ENCODE data around the gene ASIC4.

ASIC4 gene, protein sequence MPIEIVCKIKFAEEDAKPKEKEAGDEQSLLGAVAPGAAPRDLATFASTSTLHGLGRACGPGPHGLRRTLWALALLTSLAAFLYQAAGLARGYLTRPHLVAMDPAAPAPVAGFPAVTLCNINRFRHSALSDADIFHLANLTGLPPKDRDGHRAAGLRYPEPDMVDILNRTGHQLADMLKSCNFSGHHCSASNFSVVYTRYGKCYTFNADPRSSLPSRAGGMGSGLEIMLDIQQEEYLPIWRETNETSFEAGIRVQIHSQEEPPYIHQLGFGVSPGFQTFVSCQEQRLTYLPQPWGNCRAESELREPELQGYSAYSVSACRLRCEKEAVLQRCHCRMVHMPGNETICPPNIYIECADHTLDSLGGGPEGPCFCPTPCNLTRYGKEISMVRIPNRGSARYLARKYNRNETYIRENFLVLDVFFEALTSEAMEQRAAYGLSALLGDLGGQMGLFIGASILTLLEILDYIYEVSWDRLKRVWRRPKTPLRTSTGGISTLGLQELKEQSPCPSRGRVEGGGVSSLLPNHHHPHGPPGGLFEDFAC

GRCh38 chr2:219514196-219514761 lies at the start of gene ASIC4:
TSS of gene ASIC4 (plus strand) at chr2:219514482. CDS start at chr2:219514725, 243 bp downstream.
- peak; percentile 86 for DNase-seq

DNA sequence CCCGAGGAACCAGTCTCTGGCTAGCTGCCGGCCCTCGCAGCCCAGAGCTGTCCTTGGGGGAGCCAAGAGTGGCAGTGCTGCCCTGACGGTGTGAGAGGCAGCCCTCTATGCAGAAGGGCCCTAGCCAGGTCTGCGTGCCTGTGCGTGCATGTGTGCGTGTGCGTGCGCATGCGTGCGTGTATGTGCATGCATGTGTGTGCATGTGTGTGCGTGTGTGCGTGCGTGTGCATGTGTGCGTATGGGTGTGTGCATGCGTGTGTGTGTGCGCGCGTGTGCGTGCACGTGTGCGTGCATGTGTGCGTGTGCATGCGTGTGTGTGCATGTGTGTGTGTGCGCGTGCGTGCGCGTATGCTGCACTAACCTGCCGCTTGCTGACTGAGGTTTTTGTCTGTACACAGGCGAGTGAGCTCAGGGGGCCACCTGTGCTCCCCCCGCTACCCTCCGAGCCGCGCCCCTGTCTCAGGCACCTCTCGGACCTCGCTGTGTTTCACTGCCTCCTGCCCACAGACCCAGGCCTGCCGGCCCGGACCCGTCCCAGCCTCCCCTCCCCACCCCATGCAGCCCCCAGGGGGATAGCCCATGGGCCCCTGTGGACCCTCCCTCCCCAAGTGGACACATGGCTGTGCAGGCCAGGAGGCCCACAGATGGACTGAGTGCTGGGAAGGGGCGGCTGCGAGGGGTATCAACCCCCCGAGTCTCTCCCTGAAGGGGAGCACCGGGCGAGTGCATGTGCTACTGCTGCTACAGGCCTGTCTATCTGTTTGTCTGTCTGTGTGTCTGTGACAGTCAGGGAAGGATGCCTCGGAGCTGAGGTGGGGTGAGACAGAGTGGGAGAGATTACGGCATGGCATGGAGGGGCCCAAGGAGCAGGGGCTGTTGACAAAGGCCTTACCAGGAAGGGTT lies 48.4 kb upstream of the ASIC4 start:
- no peak for DNase-seq

DNA sequence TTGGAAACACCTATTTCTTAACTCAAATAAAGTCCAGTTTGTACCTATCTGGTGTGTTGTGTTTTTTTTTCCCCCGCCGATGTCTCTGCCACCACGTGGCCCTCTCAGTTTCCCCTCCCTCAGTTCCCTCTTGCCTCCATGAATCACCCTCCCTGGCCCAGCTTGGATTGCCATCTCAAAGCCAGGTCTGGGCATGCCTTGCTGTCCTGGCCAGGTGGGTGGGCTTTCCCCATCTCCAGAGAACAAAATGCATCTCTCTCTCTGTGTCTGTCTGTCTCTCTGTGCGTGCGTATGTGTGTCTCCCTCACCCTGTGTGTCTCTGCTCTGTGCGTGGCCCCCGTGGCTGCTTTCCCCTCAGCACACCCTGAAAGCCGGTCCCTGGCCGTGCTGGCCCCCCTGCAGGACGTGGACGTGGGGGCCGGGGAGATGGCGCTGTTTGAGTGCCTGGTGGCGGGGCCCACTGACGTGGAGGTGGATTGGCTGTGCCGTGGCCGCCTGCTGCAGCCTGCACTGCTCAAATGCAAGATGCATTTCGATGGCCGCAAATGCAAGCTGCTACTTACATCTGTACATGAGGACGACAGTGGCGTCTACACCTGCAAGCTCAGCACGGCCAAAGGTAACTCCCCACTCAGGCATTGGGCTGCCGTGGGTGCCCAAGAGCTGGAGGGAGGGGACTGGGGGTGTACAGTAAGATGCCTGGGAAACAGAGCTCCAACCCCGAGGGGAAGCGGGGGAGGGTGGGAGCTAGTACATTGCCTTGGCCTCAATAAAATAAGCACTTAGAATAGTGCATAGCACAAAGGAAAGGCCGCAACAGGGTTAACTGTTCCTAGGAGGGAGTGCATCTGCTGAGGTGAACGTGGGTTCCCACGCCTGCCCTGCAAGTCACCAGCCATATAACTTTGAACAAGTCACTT lies 47.2 kb upstream of the ASIC4 start:
- no peak for DNase-seq

DNA sequence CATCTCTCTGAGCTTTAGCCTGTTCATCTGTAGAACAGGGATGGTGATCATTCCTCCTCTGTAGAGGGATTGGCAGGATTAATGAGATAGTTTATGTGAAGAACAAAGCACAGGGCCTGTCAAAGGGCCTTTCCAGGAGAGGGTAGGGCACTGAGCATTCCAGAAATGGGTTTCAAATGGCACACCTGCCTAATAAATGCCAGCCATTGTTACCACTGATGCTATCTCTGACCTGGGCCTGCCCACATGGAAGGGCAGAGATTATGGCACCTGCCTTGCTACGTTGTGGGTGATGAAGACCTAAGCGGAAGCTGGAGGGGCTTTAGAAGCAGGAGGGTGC lies 46.6 kb upstream of the ASIC4 start:
- DNase-seq: no peak

DNA sequence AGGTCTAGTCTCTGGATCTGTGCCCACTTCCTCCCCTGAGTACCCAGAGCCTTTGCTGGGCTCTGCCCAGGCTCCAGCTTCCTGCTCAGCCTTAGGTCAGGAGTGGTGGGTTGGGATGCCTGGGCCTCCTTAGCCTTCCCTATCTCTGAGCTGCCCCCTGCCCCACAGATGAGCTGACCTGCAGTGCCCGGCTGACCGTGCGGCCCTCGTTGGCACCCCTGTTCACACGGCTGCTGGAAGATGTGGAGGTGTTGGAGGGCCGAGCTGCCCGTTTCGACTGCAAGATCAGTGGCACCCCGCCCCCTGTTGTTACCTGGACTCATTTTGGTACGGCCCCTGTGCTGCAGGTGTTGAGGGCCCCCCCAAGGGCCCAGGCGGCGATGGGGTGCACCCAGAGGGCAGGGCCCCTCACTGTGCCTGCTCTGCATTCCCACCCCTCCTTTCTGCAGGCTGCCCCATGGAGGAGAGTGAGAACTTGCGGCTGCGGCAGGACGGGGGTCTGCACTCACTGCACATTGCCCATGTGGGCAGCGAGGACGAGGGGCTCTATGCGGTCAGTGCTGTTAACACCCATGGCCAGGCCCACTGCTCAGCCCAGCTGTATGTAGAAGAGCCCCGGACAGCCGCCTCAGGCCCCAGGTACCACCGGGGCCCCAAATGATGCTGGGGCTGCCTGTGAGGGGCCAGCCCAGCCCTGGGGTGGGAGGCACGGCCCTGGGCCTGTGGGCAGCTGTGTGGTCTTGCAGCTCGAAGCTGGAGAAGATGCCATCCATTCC lies 45.7 kb upstream of the ASIC4 start:
- no peak for DNase-seq

DNA sequence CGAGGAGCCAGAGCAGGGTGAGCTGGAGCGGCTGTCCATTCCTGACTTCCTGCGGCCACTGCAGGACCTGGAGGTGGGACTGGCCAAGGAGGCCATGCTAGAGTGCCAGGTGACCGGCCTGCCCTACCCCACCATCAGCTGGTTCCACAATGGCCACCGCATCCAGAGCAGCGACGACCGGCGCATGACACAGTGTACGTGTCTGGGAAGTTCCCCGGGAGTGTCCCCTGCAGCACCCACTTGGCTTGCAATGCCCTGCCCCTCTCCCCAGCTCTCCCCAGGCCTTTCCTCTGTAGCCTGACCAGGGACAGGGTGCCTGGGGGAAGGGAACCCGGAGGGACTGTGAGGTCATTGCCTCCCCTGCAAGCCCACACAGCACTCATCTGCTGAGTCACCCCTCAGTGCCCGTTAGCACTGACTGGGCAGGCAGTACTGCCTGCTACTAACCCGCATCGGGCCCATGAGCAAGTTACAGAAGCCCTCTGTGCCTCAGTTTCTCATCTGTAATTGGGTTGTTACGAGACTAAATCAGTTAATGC lies 45.0 kb upstream of the ASIC4 start:
- DNase-seq: no peak

DNA sequence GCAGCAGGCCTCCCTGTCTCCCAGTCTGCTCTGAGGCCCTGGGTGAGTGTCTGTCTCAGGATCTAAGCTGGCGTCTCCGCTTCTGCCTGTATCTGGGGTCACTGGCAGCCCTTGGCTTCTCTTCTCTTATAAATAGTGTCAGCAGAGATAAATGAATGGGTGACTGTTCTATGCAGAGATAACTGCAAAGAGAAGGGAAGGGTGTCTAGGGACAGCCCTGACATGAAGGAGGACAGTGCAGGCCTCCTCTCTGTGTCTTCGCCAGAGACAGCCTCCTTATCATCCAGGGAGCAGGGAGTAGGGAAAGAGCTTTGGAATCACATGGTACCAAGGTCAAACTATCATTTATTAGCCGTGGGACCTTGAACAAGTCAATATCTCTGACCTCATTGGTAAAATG lies 43.9 kb upstream of the ASIC4 start:
- DNase-seq: no peak

GRCh38 chr2:219471476-219472371 lies 42.6 kb upstream of the ASIC4 start:
- no peak for DNase-seq

DNA sequence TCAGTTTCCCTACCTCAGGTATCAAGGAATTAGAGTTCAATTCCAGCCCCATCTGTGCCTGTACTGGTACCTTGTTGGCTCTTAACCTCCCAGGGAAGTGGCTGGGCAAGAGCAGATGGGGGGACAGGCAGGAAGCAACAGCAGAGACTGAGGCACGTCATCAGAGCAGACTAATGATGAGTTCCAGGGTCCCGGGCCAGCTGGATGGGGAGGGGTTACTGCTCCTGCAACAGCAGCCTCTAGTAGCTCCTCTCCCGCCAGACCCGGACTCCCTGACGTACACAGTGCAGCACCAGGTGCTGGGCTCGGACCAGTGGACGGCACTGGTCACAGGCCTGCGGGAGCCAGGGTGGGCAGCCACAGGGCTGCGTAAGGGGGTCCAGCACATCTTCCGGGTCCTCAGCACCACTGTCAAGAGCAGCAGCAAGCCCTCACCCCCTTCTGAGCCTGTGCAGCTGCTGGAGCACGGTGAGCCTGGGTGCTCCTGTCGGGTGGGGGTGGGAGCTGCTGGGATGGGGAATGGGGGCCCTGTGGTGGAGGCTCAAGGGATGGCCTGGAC lies 41.6 kb upstream of the ASIC4 start:
- no peak for DNase-seq

DNA sequence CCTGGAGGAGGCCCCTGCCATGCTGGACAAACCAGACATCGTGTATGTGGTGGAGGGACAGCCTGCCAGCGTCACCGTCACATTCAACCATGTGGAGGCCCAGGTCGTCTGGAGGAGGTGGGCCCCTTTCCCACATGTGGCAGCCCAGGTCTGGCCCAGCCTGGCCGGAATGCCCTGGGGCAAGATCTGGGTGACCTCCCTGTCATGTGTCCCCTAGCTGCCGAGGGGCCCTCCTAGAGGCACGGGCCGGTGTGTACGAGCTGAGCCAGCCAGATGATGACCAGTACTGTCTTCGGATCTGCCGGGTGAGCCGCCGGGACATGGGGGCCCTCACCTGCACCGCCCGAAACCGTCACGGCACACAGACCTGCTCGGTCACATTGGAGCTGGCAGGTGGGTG lies 40.8 kb upstream of the ASIC4 start:
- no peak for DNase-seq

DNA sequence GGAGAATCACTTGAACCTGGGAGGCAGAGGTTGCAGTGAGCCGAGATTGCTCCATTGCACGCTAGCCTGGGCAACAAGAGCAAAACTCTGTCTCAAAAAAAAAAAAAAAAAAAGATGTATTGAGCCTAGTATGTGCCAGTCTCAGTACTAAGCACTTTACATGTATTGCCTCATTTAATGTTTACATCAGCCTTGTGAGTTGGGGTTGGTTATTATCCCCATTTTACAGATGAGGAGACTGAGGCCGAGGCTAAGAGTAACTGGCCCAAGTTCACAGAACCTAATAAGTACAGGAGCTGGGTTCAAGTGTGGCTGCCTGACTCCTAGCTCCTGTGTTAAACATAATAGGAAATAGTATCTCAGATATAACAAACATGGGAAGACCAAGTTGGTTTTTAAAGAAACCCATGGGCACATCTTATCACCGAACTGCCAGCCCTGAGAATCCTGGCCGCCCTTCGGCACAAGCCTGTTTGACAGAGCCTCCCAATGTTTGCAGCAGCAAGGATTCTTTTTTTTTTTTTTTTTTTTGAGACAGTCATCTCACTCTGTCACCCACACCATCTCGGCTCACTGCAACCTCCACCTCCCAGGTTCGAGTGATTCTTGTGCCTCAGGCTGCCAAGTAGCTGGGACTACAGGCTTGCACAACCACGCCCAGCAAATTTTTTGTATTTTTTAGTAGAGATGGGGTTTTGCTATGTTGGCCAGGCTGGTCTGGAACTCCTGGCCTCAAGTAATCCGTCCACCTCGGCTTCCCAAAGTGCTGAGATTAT lies 39.8 kb upstream of the ASIC4 start:
- no peak for DNase-seq

- no peak for DNase-seq
Observed at GRCh38 chr2:219475278-219475677, 39.0 kb upstream of the ASIC4 start.

DNA sequence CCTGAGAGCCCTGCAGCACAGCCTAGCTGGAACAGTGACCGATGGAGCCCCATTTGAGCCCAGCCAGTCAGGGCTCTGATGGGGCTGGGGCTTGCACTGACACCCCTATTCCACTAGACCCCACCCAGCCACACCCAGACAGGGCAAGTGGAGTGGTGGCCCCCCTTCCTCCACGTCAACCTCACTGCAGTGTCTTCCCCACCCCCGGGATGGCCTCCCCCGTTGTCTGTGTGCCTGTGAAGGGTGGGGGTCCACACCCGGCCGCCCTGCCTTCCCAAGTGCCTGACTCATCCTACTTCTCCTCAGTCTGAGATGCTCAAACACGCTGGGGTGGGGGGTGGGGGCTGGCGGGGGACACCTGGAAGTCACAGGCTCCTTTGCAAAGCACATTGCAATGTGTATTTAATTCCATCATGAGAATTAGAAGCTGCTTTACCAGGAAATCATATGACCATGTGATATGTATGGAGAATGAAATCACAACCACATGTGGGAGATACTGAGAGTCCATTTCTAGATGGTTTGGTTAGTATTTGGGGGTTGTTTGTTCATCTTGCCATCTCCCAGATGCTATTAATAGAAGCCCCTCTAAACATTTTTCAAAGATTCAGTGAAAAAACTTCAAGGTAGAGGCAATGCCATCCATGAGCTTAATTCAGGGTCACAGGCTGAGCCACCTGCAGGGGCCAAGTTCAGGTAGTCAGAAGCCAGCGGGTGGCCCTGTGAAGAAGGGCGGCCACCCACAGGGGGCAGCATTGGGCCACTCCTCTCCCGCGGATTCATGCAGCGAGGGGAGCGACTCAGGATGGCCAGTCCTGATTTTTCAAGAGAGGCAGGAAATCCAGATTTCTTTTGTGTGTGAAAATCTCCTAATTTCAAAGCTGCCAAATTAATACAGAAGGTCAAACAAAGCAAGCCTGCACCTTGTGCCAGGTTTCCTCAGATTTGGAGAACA lies 38.3 kb upstream of the ASIC4 start:
- peak; percentile 86 for DNase-seq

- DNase-seq: peak; percentile 54
Observed at GRCh38 chr2:219476652-219477151, 37.6 kb upstream of the ASIC4 start.

DNA sequence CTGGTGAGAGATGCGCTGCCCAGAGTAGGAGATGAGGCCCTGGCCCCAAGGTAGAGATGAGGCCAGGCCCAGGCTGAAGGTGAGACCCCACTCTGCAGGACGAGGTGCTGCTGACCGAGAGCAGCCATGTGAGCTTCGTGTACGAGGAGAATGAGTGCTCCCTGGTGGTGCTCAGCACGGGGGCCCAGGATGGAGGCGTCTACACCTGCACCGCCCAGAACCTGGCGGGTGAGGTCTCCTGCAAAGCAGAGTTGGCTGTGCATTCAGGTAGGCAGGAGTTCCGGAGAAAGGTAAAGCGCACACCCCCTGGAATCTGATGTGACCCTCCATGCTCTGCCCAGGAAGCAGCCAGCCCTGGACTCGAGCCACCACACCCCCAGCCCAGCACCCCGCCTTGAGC lies 37.1 kb upstream of the ASIC4 start:
- DNase-seq: no peak

- DNase-seq: no peak
Observed at GRCh38 chr2:219477815-219478214, 36.5 kb upstream of the ASIC4 start.

DNA sequence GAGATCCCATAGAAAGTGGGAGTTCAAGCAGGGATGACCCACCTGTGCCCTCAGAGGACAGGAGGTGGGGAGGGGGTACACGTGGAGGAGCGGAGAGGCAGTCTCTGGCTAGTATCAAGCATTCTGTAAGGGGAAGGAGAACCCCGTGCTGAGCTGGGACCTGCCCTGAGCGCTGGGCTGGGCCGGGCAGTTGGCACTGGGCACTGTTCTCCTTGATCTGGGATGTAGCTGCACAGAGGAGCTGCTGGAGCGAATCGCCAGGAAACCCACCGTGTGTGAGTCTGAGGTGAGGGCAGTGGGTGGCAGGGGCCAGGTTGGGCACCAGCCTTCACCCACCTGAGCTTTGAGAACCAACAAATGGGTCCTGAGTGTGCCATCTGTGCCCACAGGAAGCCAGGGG lies 35.4 kb upstream of the ASIC4 start:
- DNase-seq: no peak

GRCh38 chr2:219480004-219480403 lies 34.3 kb upstream of the ASIC4 start:
- no peak for DNase-seq

Measured in retina (tissue), 1 donor.